Activated CD4-positive, alpha-beta T cell treated with anti-CD3 and anti-CD28 coated beads, Interleukin-2, amount 10 ng/mL, durations not matched to agents 7 days and 5 days (primary cell): Measurements from ENCODE around the gene FAM241A. TPM values are rescaled to one million over a fixed set of nuclear protein-coding genes. Genes with fewer than 3 reads are reported as not detected.
"Not testable (repeated sequence)": the region's sequence is repeated elsewhere in the genome, so short reads cannot be mapped to it uniquely, and the experiment has no call there.

Experiments
- CTCF ChIA-PET: fragments of 350-600 bp; sonication (Branson Sonifier 250); formaldehyde crosslinking; loops from one replicate; lab custom pipeline; 2021; ENCODE audit warnings: antibody characterized with exemption; lab: Charles Lee
- POLR2A ChIA-PET: fragments of 350-600 bp; sonication (Branson Sonifier 250); formaldehyde crosslinking; loops from one replicate; lab custom pipeline; 2021; ENCODE audit warnings: antibody characterized with exemption; lab: Charles Lee
- DNase-seq: peaks from one replicate; pipeline ENCODE4 v3.0.0-alpha.2; 2020
- H3K27ac Mint-ChIP-seq: one replicate; pipeline ENCODE4 v1.8.0; 2021; ENCODE audit warnings: mild to moderate bottlenecking, moderate library complexity, mixed read lengths
- H3K27me3 Mint-ChIP-seq: one replicate; pipeline ENCODE4 v1.8.0; 2021; ENCODE audit warnings: mixed read lengths
- H3K36me3 Mint-ChIP-seq: one replicate; pipeline ENCODE4 v1.8.0; 2021; ENCODE audit warnings: low read depth, mixed read lengths
- H3K4me1 Mint-ChIP-seq: one replicate; pipeline ENCODE4 v1.8.0; 2021; ENCODE audit warnings: mixed read lengths
- H3K4me3 Mint-ChIP-seq: one replicate; pipeline ENCODE4 v1.8.0; 2021; ENCODE audit warnings: mild to moderate bottlenecking, moderate library complexity, mixed read lengths
- H3K9me3 Mint-ChIP-seq: one replicate; pipeline ENCODE4 v1.8.0; 2021; ENCODE audit warnings: mixed read lengths
- total RNA-seq, 2 experiments: library from RNA; stranded (reverse); gene quantifications; one replicate each; pipeline ENCODE4 v1.2.3, GENCODE V29; 2021

Gene FAM241A
- total RNA-seq, 2 experiments from 2014 or later: 1.2 to 1.5 TPM

- ChIA-PET POLR2A (no interaction called here), CTCF (no interaction called here)
- H3K36me3 Mint-ChIP-seq: peaks cover 8% of the 10 kb centered on the region
Observed at GRCh38 chr4:112183252-112183651, 38.0 kb downstream of the FAM241A start.

DNA sequence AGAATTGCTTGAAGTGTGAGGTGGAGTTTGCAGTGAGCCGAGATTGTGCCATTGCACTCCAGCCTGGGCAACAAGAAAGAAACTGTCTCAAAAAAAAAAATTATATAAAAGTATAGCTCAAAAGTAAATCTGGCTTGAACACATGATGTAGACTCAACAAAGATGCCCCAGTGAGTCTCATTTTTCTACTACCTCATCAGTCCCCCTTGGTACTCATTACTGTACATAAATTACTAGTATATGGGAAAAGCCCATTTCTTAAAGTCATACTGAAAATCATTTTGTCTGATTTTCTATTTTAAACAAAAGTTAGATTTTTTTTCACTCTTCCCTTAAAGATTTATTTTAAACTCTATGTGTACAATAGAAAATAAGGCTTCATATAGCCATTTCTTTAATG, 39.2 kb downstream of the FAM241A start:
- Mint-ChIP-seq H3K27ac (no peak overlapping the region), H3K9me3 (peaks cover 2% of the 10 kb centered on the region), H3K4me1 (peaks cover 31% of the 10 kb centered on the region), H3K4me3 (no peak overlapping the region), H3K36me3 (peaks cover 4% of the 10 kb centered on the region), H3K27me3 (no peaks in the 10 kb centered on the region)
- POLR2A ChIA-PET: no interaction called here
- CTCF ChIA-PET: no interaction called here
- no peak for DNase-seq

More at GRCh38 chr4:112183252-112183651, 38.0 kb downstream of the FAM241A start:
- Mint-ChIP-seq H3K27ac (no peak overlapping the region), H3K4me3 (peak overlapping the region; percentile 27), H3K4me1 (peaks cover 38% of the 10 kb centered on the region), H3K9me3 (peaks cover 2% of the 10 kb centered on the region), H3K27me3 (no peaks in the 10 kb centered on the region)
- peak; percentile 13 for DNase-seq

GRCh38 chr4:112185334-112185733, 40.1 kb downstream of the FAM241A start:
- DNase-seq: no peak
- POLR2A ChIA-PET: no interaction called here
- CTCF ChIA-PET: no interaction called here
- peaks cover 2% of the 10 kb centered on the region for H3K9me3 Mint-ChIP-seq
- no peak overlapping the region for H3K4me3 Mint-ChIP-seq
- no peak overlapping the region for H3K27ac Mint-ChIP-seq
- H3K4me1 Mint-ChIP-seq: peaks cover 31% of the 10 kb centered on the region
- no peaks in the 10 kb centered on the region for H3K27me3 Mint-ChIP-seq
- H3K36me3 Mint-ChIP-seq: peaks cover 5% of the 10 kb centered on the region

DNA sequence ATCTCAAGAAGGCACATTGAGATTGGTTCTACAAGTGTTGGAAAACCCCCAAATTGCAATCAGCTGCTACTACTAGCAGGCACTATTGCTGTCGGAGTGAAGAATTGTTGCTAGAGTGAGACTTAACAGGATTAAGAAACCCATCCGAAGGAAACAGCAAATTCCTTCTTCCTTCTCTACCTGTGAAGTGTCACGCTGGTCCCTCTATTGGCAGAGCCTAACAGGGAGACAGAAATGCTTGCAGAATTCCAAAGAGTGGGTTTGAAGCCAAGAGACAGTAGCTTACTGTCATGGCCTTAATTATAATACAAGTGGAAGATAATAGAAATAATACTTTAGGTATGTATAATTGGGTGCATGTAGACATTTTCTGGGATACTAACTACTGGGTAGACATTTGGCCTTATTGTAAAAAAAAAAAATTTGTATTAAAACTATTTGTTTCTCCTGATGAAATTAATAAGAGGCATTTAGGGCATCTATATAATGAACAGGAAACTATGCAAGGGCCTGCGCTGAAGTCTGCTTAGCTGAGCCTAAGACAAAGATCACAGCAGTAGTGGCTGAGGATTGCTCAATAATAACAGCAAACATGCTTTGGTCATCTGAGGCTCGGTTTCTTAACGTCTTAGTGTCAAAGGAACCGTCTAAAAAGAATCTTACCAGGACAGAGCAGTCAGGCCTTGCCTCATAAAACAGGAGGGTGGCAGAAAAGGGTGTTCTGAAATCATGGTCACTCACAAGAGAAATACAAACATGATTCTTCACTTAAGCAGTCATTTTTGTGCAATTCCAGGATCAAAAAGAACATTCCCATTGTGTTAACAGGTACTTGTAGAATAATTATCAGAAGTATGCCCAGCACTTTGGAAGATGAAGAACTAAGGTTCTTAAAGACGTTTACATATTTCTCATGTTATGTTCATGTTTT, 40.8 kb downstream of the FAM241A start:
- ChIA-PET POLR2A (no interaction called here), CTCF (no interaction called here)
- Mint-ChIP-seq H3K27me3 (no peaks in the 10 kb centered on the region), H3K36me3 (peaks cover 5% of the 10 kb centered on the region), H3K27ac (no peak overlapping the region), H3K4me1 (peaks cover 27% of the 10 kb centered on the region), H3K4me3 (no peak overlapping the region), H3K9me3 (peaks cover 2% of the 10 kb centered on the region)
- no peak for DNase-seq

- no peak for DNase-seq
- ChIA-PET CTCF (interaction anchor here (0.9 kb wide), 1 partner anchor 17 kb away, joined by 4 read pairs; no protein-coding TSS in a partner anchor), POLR2A (no interaction called here)
- H3K4me1 Mint-ChIP-seq: peaks cover 2% of the 10 kb centered on the region
- no peaks in the 10 kb centered on the region for H3K9me3 Mint-ChIP-seq
- peaks cover 5% of the 10 kb centered on the region for H3K36me3 Mint-ChIP-seq
- H3K27ac Mint-ChIP-seq: no peak overlapping the region
- no peaks in the 10 kb centered on the region for H3K27me3 Mint-ChIP-seq
- no peak overlapping the region for H3K4me3 Mint-ChIP-seq
Observed at GRCh38 chr4:112189754-112190153, 44.5 kb downstream of the FAM241A start.

- DNase-seq: no peak
- POLR2A ChIA-PET: no interaction called here
- H3K27me3 Mint-ChIP-seq: no peaks in the 10 kb centered on the region
- H3K27ac Mint-ChIP-seq: no peak overlapping the region
- H3K4me3 Mint-ChIP-seq: no peak overlapping the region
- H3K4me1 Mint-ChIP-seq: no peaks in the 10 kb centered on the region
- H3K9me3 Mint-ChIP-seq: no peaks in the 10 kb centered on the region
- H3K36me3 Mint-ChIP-seq: peaks cover 5% of the 10 kb centered on the region
- CTCF ChIA-PET: interaction anchor here (0.6 kb wide), 1 partner anchor 11 kb away, joined by 3 read pairs; no protein-coding TSS in a partner anchor
Observed at GRCh38 chr4:112190684-112191083, 45.4 kb downstream of the FAM241A start.

DNA sequence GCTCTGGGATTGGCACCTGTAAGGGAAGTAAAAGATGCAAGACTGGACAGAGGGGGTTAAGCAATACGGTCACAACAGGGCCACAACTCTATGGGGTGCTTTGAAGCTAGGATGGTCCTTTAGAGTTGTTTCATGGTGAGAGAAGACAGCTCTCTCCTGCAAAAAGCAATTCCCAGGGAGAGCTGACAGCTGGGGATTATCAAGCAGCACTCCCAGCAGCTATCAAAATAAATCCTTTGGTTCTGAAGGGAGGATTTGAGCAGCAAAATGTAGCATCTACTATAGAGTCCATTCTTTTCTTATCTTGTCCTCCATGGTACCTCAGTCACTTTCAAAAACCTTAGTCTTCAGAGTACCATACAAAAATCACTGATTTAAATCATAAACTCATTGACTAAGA, 51.2 kb downstream of the FAM241A start:
- no peaks in the 10 kb centered on the region for H3K9me3 Mint-ChIP-seq
- POLR2A ChIA-PET: no interaction called here
- no peak for DNase-seq
- CTCF ChIA-PET: interaction anchor here (0.9 kb wide), 2 partner anchors 40 to 49 kb away, joined by 3 read pairs; no protein-coding TSS in a partner anchor
- no peaks in the 10 kb centered on the region for H3K27me3 Mint-ChIP-seq
- H3K4me1 Mint-ChIP-seq: peaks cover 18% of the 10 kb centered on the region
- no peak overlapping the region for H3K4me3 Mint-ChIP-seq
- no peak overlapping the region for H3K27ac Mint-ChIP-seq
- no peaks in the 10 kb centered on the region for H3K36me3 Mint-ChIP-seq

- peaks cover 18% of the 10 kb centered on the region for H3K4me1 Mint-ChIP-seq
- no peaks in the 10 kb centered on the region for H3K36me3 Mint-ChIP-seq
- no peak overlapping the region for H3K27ac Mint-ChIP-seq
- no peaks in the 10 kb centered on the region for H3K9me3 Mint-ChIP-seq
- DNase-seq: no peak
- ChIA-PET POLR2A (no interaction called here), CTCF (no interaction called here)
- no peak overlapping the region for H3K4me3 Mint-ChIP-seq
- H3K27me3 Mint-ChIP-seq: no peaks in the 10 kb centered on the region
Observed at GRCh38 chr4:112199041-112199440, 53.8 kb downstream of the FAM241A start.

DNA sequence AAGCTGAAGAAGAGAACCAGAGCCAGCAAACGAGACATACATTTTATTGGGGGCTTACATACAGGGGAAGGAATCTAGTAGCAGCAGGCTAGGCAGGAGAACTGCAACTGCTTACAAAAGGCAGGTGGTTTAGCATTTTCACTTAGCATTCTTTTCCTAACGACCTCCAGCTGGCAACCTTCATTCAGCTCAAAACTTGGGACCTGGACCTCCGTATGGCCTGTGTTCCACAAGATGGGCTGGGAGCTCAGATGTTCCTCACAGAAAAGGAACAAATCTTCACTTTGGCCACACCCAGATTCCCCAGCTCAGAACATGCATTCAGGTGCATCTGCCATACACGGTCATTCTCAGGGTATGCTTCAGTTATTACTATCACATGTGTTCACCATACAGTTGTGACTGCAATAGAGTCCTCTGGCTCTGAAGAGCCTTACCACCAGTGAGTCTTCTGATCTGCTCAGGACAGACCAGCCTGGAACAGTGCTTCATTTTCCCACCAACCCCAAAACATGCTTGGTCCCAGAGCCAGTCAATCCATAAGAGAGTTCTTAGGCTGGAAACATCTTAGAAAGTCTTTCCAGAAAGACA, 56.8 kb downstream of the FAM241A start:
- H3K4me1 Mint-ChIP-seq: peaks cover 18% of the 10 kb centered on the region
- POLR2A ChIA-PET: no interaction called here
- CTCF ChIA-PET: interaction anchor here (0.7 to 1.4 kb wide), 3 partner anchors 11 to 21 kb away, joined by 3 to 5 read pairs (median 3); no protein-coding TSS in a partner anchor
- H3K27me3 Mint-ChIP-seq: no peaks in the 10 kb centered on the region
- no peaks in the 10 kb centered on the region for H3K9me3 Mint-ChIP-seq
- no peak overlapping the region for H3K4me3 Mint-ChIP-seq
- no peak for DNase-seq
- no peaks in the 10 kb centered on the region for H3K36me3 Mint-ChIP-seq
- no peak overlapping the region for H3K27ac Mint-ChIP-seq

DNA sequence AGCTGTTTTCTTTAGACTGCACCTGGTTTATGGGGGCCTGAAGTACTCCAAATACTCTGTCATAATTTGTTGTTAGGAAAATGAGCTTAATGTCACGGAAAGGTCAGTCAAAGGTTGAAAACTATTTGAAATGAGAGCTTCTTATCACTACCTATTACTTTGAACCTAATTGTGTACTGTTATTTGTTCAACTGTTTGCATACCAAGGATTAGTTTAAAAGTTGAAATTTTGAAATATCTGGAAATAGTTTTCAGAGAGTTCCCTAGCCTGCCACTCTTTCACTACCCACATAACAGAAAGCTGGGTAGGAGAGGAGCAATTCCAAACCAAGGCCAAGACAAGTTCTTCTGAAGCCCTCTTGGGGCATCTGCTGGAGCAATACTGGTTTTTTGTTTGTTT, 58.3 kb downstream of the FAM241A start:
- H3K36me3 Mint-ChIP-seq: no peaks in the 10 kb centered on the region
- no peak overlapping the region for H3K4me3 Mint-ChIP-seq
- no peaks in the 10 kb centered on the region for H3K9me3 Mint-ChIP-seq
- ChIA-PET CTCF (interaction anchor here (1.1 kb wide), 1 partner anchor 85 kb away, joined by 3 read pairs; no protein-coding TSS in a partner anchor), POLR2A (no interaction called here)
- no peak for DNase-seq
- peaks cover 18% of the 10 kb centered on the region for H3K4me1 Mint-ChIP-seq
- H3K27ac Mint-ChIP-seq: no peak overlapping the region
- no peaks in the 10 kb centered on the region for H3K27me3 Mint-ChIP-seq

DNA sequence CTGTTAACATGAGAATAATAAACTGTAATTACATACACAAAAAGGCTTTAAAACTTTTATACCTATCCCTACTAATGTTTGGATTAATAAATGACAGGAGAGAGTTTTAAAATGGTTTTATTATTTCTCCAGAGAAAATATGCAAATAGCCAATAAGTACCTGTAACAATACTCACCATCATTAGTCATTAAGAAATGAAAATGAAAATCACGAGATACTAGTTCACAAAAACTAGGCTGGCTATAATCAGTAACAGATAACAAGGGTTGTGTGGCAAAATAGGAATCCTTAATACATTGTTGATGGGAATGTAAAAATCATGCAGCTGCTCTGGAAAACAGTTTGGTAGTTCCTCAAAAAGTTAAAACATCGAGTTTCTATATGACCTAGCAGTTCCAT, 61.2 kb downstream of the FAM241A start:
- Mint-ChIP-seq H3K4me3 (no peak overlapping the region), H3K4me1 (no peaks in the 10 kb centered on the region), H3K27me3 (peaks cover 2% of the 10 kb centered on the region), H3K9me3 (no peaks in the 10 kb centered on the region), H3K27ac (no peak overlapping the region), H3K36me3 (no peaks in the 10 kb centered on the region)
- POLR2A ChIA-PET: no interaction called here
- CTCF ChIA-PET: no interaction called here
- DNase-seq: no peak

DNA sequence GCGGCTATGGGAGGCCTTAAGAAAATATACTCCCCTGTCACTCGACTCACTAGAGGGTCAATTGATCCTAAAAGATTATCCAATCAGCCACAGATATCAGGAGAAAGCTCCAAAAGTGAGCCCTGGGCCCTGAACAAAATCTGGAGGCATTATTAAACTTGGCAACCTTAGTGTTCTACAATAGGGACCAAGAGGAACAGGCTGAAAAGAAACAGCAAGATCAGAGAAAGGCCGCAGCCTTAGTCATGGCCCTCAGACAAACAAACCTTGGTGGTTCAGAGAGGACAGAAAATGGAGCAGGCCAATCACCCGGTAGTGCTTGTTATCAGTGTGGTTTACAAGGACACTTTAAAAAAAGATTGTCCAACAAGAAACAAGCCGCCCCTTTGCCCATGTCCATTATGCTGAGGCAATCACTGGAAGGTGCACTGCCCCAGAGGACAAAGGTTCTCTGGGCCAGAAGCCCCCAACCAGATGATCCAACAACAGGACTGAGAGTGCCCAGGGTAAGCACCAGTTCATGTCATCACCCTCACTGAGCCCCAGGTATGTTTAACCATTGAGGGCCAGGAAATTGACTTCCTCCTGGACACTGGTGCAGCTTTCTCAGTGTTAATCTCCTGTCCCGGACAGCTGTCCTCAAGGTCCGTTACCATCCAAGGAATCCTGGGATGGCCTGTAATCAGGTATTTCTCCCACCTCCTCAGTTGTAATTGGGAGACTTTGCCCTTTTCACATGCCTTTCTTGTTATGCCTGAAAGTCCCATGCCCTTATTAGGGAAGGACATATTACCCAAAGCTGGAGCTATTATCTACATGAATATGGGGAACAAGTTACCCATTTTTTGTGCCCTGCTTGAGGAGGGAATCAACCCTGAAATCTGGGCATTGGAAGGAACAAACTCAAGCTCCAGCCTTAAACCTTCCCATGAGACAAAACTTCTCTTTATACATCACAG, 63.2 kb downstream of the FAM241A start:
- DNase-seq, H3K4me3 Mint-ChIP-seq, H3K9me3 Mint-ChIP-seq, H3K27me3 Mint-ChIP-seq, H3K36me3 Mint-ChIP-seq, H3K27ac Mint-ChIP-seq, POLR2A ChIA-PET, CTCF ChIA-PET, H3K4me1 Mint-ChIP-seq: not testable (repeated sequence)
